ENCODE measurements around the gene TOP3A.

The TOP3A gene

GRCh38 chr17:18322522-18322921 lies 7.7 kb upstream of the TOP3A start:
- Histone ChIP-seq H3K9ac (ENCODE audit: low read length) (no peak overlapping the region), H3K36me3 (ENCODE audit: insufficient read depth, low read length) (peaks cover 55% of the 10 kb centered on the region), H3K4me3 (ENCODE audit: low read depth, low read length, poor library complexity, severe bottlenecking) (no peak overlapping the region), H4K20me1 (ENCODE audit: insufficient read depth, low read length) (no peaks in the 10 kb centered on the region), H3K9me3 (ENCODE audit: low read length) (no peaks in the 10 kb centered on the region), H3K27ac (ENCODE audit: low read depth, low read length, poor library complexity, severe bottlenecking) (no peak overlapping the region), H3K4me2 (ENCODE audit: low read length) (no peak overlapping the region), H3K4me1 (ENCODE audit: insufficient read depth, low read length, severe bottlenecking) (peaks cover 43% of the 10 kb centered on the region), H3K79me2 (ENCODE audit: insufficient read depth, low read length) (0 out of 2 replicates have a peak, but pooled peaks cover 6% of the 10 kb centered on the region), H3K9me2 (ENCODE audit: low read depth, low read length) (no peaks in the 10 kb centered on the region), H2AFZ (ENCODE audit: low read length) (no peak overlapping the region), H3K27me3 (ENCODE audit: insufficient read depth, low read length) (no peaks in the 10 kb centered on the region), H3F3A (ENCODE audit: insufficient read depth, low read length) (no peaks in the 10 kb centered on the region)
- TF ChIP-seq CTCF (IDR thresholded peaks at IDR 0.05; ENCODE audit: low read length) = no peak
- TF ChIP-seq EZH2 (IDR thresholded peaks at IDR 0.05; ENCODE audit: borderline replicate concordance, low read length) = no peak

- peaks cover 54% of the 10 kb centered on the region for H3K36me3 ChIP-seq (ENCODE audit: insufficient read depth, low read length)
- H3K9me2 ChIP-seq (ENCODE audit: low read depth, low read length) = no peaks in the 10 kb centered on the region
- no peak overlapping the region for H2AFZ ChIP-seq (ENCODE audit: low read length)
- H4K20me1 ChIP-seq (ENCODE audit: insufficient read depth, low read length) = no peaks in the 10 kb centered on the region
- H3K4me3 ChIP-seq (ENCODE audit: low read depth, low read length, poor library complexity, severe bottlenecking) = no peak overlapping the region
- H3K27ac ChIP-seq (ENCODE audit: low read depth, low read length, poor library complexity, severe bottlenecking) = no peak overlapping the region
- TF ChIP-seq CTCF (IDR thresholded peaks at IDR 0.05; ENCODE audit: low read length) (peak; percentile 52; the same call in 1 of the 2 replicates), EZH2 (IDR thresholded peaks at IDR 0.05; ENCODE audit: borderline replicate concordance, low read length) (no peak)
- H3K27me3 ChIP-seq (ENCODE audit: insufficient read depth, low read length) = no peaks in the 10 kb centered on the region
- no peaks in the 10 kb centered on the region for H3F3A ChIP-seq (ENCODE audit: insufficient read depth, low read length)
- no peak overlapping the region for H3K4me2 ChIP-seq (ENCODE audit: low read length)
- H3K9me3 ChIP-seq (ENCODE audit: low read length) = no peaks in the 10 kb centered on the region
- H3K9ac ChIP-seq (ENCODE audit: low read length) = no peak overlapping the region
- peaks cover 12% of the 10 kb centered on the region for H3K79me2 ChIP-seq (ENCODE audit: insufficient read depth, low read length)
- H3K4me1 ChIP-seq (ENCODE audit: insufficient read depth, low read length, severe bottlenecking) = peaks cover 55% of the 10 kb centered on the region
These were observed 6.5 kb upstream of the TOP3A start for GRCh38 chr17:18321309-18321708.

- Histone ChIP-seq H3K9me3 (ENCODE audit: low read length) (no peaks in the 10 kb centered on the region), H3K4me1 (ENCODE audit: insufficient read depth, low read length, severe bottlenecking) (peaks cover 61% of the 10 kb centered on the region), H3K4me2 (ENCODE audit: low read length) (peak overlapping the region; percentile 60), H2AFZ (ENCODE audit: low read length) (no peak overlapping the region), H3K4me3 (ENCODE audit: low read depth, low read length, poor library complexity, severe bottlenecking) (peak overlapping the region; percentile 39), H4K20me1 (ENCODE audit: insufficient read depth, low read length) (no peaks in the 10 kb centered on the region), H3K9ac (ENCODE audit: low read length) (no peak overlapping the region; the same call in 1 of the 2 replicates), H3K79me2 (ENCODE audit: insufficient read depth, low read length) (peaks cover 20% of the 10 kb centered on the region), H3K27me3 (ENCODE audit: insufficient read depth, low read length) (no peaks in the 10 kb centered on the region), H3K27ac (ENCODE audit: low read depth, low read length, poor library complexity, severe bottlenecking) (no peak overlapping the region), H3K9me2 (ENCODE audit: low read depth, low read length) (no peaks in the 10 kb centered on the region), H3F3A (ENCODE audit: insufficient read depth, low read length) (no peaks in the 10 kb centered on the region), H3K36me3 (ENCODE audit: insufficient read depth, low read length) (peaks cover 51% of the 10 kb centered on the region)
- TF ChIP-seq EZH2 (IDR thresholded peaks at IDR 0.05; ENCODE audit: borderline replicate concordance, low read length) (no peak), CTCF (IDR thresholded peaks at IDR 0.05; ENCODE audit: low read length) (no peak)
These were observed 5.5 kb upstream of the TOP3A start for GRCh38 chr17:18320301-18320700.
